ENCODE measurements around the gene MLN. TPM values are rescaled to one million over a fixed set of nuclear protein-coding genes. Genes with fewer than 3 reads are reported as not detected.
A peak's percentile ranks its signal among the peaks of the same experiment; 100 is the strongest.

MLN gene
- total and polyA plus RNA-seq, 2 experiments from 2014 or later: not detected

- peak overlapping the region; percentile 95 for H3K27ac Mint-ChIP-seq
- ATAC-seq (no peak), DNase-seq (ENCODE audit: low spot score) (no peak)
- H3K9me2 ChIP-seq (ENCODE audit: insufficient read depth): no peaks in the 10 kb centered on the region
- H3K4me2 ChIP-seq: no peak overlapping the region
- peak overlapping the region; percentile 61 for H3K27ac ChIP-seq (ENCODE audit: low read depth)
- H3K4me3 Mint-ChIP-seq: no peak overlapping the region; the same call in 2 of the 3 replicates
- H3K36me3 ChIP-seq (ENCODE audit: insufficient read depth): peaks cover 24% of the 10 kb centered on the region
- TF ChIP-seq EZH2 (IDR thresholded peaks at IDR 0.05; ENCODE audit: low read depth, unreplicated experiment) (no peak), CREB1 (CRISPR knock-in tag; IDR thresholded peaks at IDR 0.05; ENCODE audit: low read depth) (no peak), ZNF114 (CRISPR knock-in tag; IDR thresholded peaks at IDR 0.05) (no peak), REST (IDR thresholded peaks at IDR 0.05; ENCODE audit: unreplicated experiment) (no peak), ZNF331 (CRISPR knock-in tag; IDR thresholded peaks at IDR 0.05; ENCODE audit: low read depth) (no peak), CTCF (conservative IDR thresholded peaks at IDR 0.05; ENCODE audit: low read depth in 2 of 2) (no peak), ZNF462 (CRISPR knock-in tag; IDR thresholded peaks at IDR 0.05) (no peak), NANOG (IDR thresholded peaks at IDR 0.05; ENCODE audit: borderline replicate concordance) (no peak), POLR2AphosphoS5 (IDR thresholded peaks at IDR 0.05; ENCODE audit: low read depth) (no peak), STAT1 (IDR thresholded peaks at IDR 0.05; ENCODE audit: unreplicated experiment) (no peak), EZH2phosphoT487 (IDR thresholded peaks at IDR 0.05; ENCODE audit: unreplicated experiment) (no peak), ETS1 (IDR thresholded peaks at IDR 0.05) (no peak), JUNB (IDR thresholded peaks at IDR 0.05; ENCODE audit: unreplicated experiment) (no peak)
- H3K27me3 Mint-ChIP-seq (ENCODE audit: insufficient read depth, low read depth, poor library complexity): peaks cover 12% of the 10 kb centered on the region
- peaks cover 87% of the 10 kb centered on the region for H3K36me3 Mint-ChIP-seq (ENCODE audit: low read depth)
- H3K79me2 ChIP-seq (replicated peaks; ENCODE audit: insufficient read depth): peaks cover 2% of the 10 kb centered on the region
- no peak overlapping the region for H2AFZ ChIP-seq
- H4K20me1 ChIP-seq (replicated peaks; ENCODE audit: insufficient read depth): peaks cover 3% of the 10 kb centered on the region; the same call in 1 of the 2 replicates
- H3K4me1 ChIP-seq (ENCODE audit: insufficient read depth): peaks cover 38% of the 10 kb centered on the region
- H3K27me3 ChIP-seq (ENCODE audit: insufficient read depth): no peaks in the 10 kb centered on the region
- H3K4me3 ChIP-seq: no peak overlapping the region
- peaks cover 53% of the 10 kb centered on the region for H3K4me1 Mint-ChIP-seq
- no peaks in the 10 kb centered on the region for H3K9me3 Mint-ChIP-seq
- no peaks in the 10 kb centered on the region; the same call in 1 of the 2 replicates for H3F3A ChIP-seq (replicated peaks; ENCODE audit: low read depth)
Measured at GRCh38 chr6:33779895-33780294, 23.9 kb downstream of the MLN start.
